PC-9 (cell line): ENCODE results near the gene PRSS22.

Experiments
- EZH2 ChIP-seq: fragments of 200-600 bp; sonication (generic); IDR thresholded peaks from 2 replicates; pipeline ENCODE4 v1.8.0; 2017; ENCODE audit warnings: antibody characterized with exemption, low read depth
- TF ChIP-seq, protein P1 (sequence below): fragments of 200-600 bp; sonication (generic); conservative IDR thresholded peaks from 2 replicates; pipeline ENCODE4 v1.6.1; 2017; ENCODE audit warnings: mixed run types, antibody characterized with exemption, mild to moderate bottlenecking, moderate library complexity

DNA sequence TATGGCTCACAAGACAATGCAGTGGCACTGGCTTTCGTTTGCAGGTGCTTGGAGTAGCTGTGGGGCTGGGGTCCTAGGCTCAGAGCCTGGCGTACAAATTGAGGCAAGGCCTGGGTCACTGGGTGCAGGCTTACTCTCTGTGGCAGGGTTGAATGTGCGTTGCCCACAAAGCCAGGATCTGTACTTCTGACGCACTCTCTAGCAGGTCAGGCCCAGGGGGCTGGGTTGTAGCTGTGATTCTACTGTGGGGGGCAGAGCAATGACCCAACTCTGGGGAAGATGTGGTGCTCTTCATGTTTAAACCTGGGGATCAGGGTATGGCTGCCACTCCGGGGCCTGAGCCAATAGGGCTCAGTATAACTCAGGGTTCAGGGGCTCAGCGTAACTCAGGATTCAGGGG, 47.3 kb downstream of the PRSS22 start:
- TF ChIP-seq, protein P1, sequence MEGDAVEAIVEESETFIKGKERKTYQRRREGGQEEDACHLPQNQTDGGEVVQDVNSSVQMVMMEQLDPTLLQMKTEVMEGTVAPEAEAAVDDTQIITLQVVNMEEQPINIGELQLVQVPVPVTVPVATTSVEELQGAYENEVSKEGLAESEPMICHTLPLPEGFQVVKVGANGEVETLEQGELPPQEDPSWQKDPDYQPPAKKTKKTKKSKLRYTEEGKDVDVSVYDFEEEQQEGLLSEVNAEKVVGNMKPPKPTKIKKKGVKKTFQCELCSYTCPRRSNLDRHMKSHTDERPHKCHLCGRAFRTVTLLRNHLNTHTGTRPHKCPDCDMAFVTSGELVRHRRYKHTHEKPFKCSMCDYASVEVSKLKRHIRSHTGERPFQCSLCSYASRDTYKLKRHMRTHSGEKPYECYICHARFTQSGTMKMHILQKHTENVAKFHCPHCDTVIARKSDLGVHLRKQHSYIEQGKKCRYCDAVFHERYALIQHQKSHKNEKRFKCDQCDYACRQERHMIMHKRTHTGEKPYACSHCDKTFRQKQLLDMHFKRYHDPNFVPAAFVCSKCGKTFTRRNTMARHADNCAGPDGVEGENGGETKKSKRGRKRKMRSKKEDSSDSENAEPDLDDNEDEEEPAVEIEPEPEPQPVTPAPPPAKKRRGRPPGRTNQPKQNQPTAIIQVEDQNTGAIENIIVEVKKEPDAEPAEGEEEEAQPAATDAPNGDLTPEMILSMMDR = no peak
- TF ChIP-seq EZH2 = no peak
